ENCODE data around the gene PLCB1.

DNA sequence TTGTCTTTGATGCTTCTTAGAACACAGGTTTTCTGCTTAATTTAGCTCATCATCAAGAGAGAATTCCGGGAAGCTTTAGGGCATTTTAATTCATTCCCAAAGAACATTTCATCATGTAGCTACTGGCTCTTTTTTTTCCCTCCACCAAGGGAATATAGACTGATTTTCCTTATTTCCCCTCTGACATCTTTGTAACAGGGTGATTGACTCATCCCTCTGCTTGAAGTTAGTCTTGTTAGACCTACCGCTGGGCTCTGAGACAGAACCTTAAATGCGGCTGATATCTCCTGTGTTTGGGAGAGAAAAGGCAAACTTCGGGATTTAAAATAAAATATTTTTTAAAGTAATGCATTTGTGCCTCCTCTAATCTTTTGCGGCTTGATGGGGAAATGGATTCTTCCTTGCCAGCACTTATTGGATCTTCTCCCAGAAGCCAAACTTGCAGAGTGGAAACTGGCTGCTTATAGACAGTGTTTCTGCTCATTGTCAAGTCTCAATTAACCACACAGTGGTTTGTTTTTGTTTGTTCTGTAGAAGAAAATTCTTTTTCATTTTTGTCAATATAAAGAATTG, 664.1 kb downstream of the PLCB1 start:
- TF ChIP-seq GATA2 (IDR thresholded peaks at IDR 0.05; ENCODE audit: low read depth, low read length) (no peak), GATA3 (IDR thresholded peaks at IDR 0.05; ENCODE audit: low read depth, low read length) (no peak)
